ENCODE results near the gene IRX3. TPM values are rescaled to one million over a fixed set of nuclear protein-coding genes. Genes with fewer than 3 reads are reported as not detected.

Gene IRX3
- total RNA-seq, 1 experiment from 2014 or later, result 2.4 TPM

- WGBS (ENCODE audit: extremely low coverage, insufficient read length, low lambda C conversion rate), result no CpG with 5 or more reads among the region's 38 CpGs
- Histone ChIP-seq H4K91ac (ENCODE audit: insufficient read length, low read depth, low read length) (no peak overlapping the region), H2AK5ac (ENCODE audit: insufficient read length, low read length) (no peak overlapping the region), H3K27ac (ENCODE audit: insufficient read length, low read depth, low read length) (no peak overlapping the region), H2BK12ac (ENCODE audit: insufficient read length, low read depth, low read length) (no peak overlapping the region), H3K18ac (ENCODE audit: insufficient read length, low read depth, low read length) (no peak overlapping the region), H3K9ac (ENCODE audit: extremely low read depth, insufficient read length, low read length) (no peak overlapping the region), H4K5ac (ENCODE audit: insufficient read length, low read depth, low read length) (no peak overlapping the region), H2BK120ac (ENCODE audit: low read depth, low read length, poor library complexity, severe bottlenecking) (no peak overlapping the region), H2AFZ (ENCODE audit: low read length) (no peak overlapping the region), H3K27me3 (ENCODE audit: insufficient read depth, low read length) (peaks cover 60% of the 10 kb centered on the region), H4K20me1 (ENCODE audit: control insufficient read depth, insufficient read depth, insufficient read length) (no peaks in the 10 kb centered on the region), H2BK5ac (ENCODE audit: insufficient read length, low read length) (no peak overlapping the region), H3K56ac (ENCODE audit: insufficient read length, low read depth, low read length) (no peak overlapping the region), H3K14ac (ENCODE audit: insufficient read depth, low read length) (no peak overlapping the region), H3K79me2 (ENCODE audit: insufficient read depth, low read length) (no peaks in the 10 kb centered on the region), H3T11ph (ENCODE audit: low read length) (no peak overlapping the region), H3K4ac (ENCODE audit: low read depth, low read length) (no peak overlapping the region), H4K8ac (replicated peaks; ENCODE audit: insufficient read length, low read depth, low read length) (no peak overlapping the region), H2BK15ac (ENCODE audit: low read depth, low read length) (no peak overlapping the region), H3K9me3 (ENCODE audit: control insufficient read depth, low read depth, low read length) (no peaks in the 10 kb centered on the region), H3K4me2 (ENCODE audit: insufficient read depth, insufficient read length, low read length) (peak overlapping the region; percentile 68), H3K4me1 (ENCODE audit: insufficient read depth, low read length) (no peaks in the 10 kb centered on the region), H3K23ac (ENCODE audit: insufficient read length, low read depth, low read length) (no peak overlapping the region), H2BK20ac (ENCODE audit: low read depth, low read length, poor library complexity, severe bottlenecking) (no peak overlapping the region), H3K79me1 (ENCODE audit: insufficient read depth, low read depth, low read length, poor library complexity, severe bottlenecking) (no peaks in the 10 kb centered on the region), H3K23me2 (ENCODE audit: insufficient read length, low read depth, low read length, poor library complexity, severe bottlenecking) (peaks cover 39% of the 10 kb centered on the region)
- H3K27me3 Mint-ChIP-seq (ENCODE audit: low read depth), result peaks cover 91% of the 10 kb centered on the region
- peak overlapping the region; percentile 71 to 86 for H3K4me3 Mint-ChIP-seq
- DNase-seq, result peak; percentile 39
- no peak overlapping the region for H3K27ac Mint-ChIP-seq
- peaks cover 37 to 48% of the 10 kb centered on the region in 2 experiments for H3K4me1 Mint-ChIP-seq
- peaks cover 0 to 3% of the 10 kb centered on the region in 2 experiments; a peak in 1 of 5 replicates for H3K9me3 Mint-ChIP-seq
- TF ChIP-seq, protein P1, sequence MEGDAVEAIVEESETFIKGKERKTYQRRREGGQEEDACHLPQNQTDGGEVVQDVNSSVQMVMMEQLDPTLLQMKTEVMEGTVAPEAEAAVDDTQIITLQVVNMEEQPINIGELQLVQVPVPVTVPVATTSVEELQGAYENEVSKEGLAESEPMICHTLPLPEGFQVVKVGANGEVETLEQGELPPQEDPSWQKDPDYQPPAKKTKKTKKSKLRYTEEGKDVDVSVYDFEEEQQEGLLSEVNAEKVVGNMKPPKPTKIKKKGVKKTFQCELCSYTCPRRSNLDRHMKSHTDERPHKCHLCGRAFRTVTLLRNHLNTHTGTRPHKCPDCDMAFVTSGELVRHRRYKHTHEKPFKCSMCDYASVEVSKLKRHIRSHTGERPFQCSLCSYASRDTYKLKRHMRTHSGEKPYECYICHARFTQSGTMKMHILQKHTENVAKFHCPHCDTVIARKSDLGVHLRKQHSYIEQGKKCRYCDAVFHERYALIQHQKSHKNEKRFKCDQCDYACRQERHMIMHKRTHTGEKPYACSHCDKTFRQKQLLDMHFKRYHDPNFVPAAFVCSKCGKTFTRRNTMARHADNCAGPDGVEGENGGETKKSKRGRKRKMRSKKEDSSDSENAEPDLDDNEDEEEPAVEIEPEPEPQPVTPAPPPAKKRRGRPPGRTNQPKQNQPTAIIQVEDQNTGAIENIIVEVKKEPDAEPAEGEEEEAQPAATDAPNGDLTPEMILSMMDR (conservative IDR thresholded peaks at IDR 0.05), result no peak
- H3K36me3 Mint-ChIP-seq (ENCODE audit: insufficient read depth in 1 of 3, low read depth in 3 of 3), result no peaks in the 10 kb centered on the region; a peak in 1 of 7 replicates
Observed at GRCh38 chr16:54288030-54288834, 1.6 kb upstream of the IRX3 start.
